ENCODE results near the gene SASS6.

- TF ChIP-seq SIN3A (IDR thresholded peaks at IDR 0.05; ENCODE audit: borderline replicate concordance, insufficient read depth, low read length) (no peak), POLR2AphosphoS5 (IDR thresholded peaks at IDR 0.05; ENCODE audit: low read depth, low read length) (no peak), TAF1 (IDR thresholded peaks at IDR 0.05; ENCODE audit: borderline replicate concordance, insufficient read depth, low read length) (no peak), REST (IDR thresholded peaks at IDR 0.05; ENCODE audit: insufficient read depth in 1 of 2, low read depth in 2 of 2, low read length in 2 of 2) (no peak)
These were observed 19.5 kb upstream of the SASS6 start for GRCh38 chr1:100152271-100152670.
